Right atrium auricular region (tissue), 2 donors: ENCODE results near the gene BST2. TPM values are rescaled to one million over a fixed set of nuclear protein-coding genes. Genes with fewer than 3 reads are reported as not detected.

Source experiments
- DNase-seq: peaks from one replicate; pipeline ENCODE4 v3.0.0-alpha.2; 2019; ENCODE audit warnings: low spot score
- H3K27ac ChIP-seq, 2 donors: fragments of 200-600 bp; sonication (generic); 1 replicate in 1 of 2; 2 replicates in 1 of 2; pipeline ENCODE4 v1.5.1; 2016 to 2019
- H3K27me3 ChIP-seq, 2 donors: fragments of 200-600 bp; sonication (generic); one replicate each; pipeline versions ENCODE4 v1.5.1 to v1.6.0; 2017 to 2019
- H3K36me3 ChIP-seq: fragments of 200-600 bp; sonication (generic); one replicate; pipeline ENCODE4 v1.5.1; 2016
- H3K4me1 ChIP-seq, 2 donors: fragments of 200-600 bp; sonication (generic); one replicate each; pipeline versions ENCODE4 v1.5.1 to v1.6.0; 2017 to 2019
- H3K4me3 ChIP-seq, 2 donors: fragments of 200-600 bp; sonication (generic); 1 replicate in 1 of 2; 2 replicates in 1 of 2; pipeline ENCODE4 v1.5.1; 2017 to 2019; ENCODE audit warnings: mild to moderate bottlenecking in 1 of 2, moderate library complexity in 1 of 2
- H3K9me3 ChIP-seq, 2 donors: fragments of 200-600 bp; sonication (generic); one replicate each; pipeline ENCODE4 v1.5.1; 2019
- CTCF ChIP-seq, 2 donors: fragments of 200-600 bp; sonication (generic); IDR thresholded peaks; one replicate each; pipeline ENCODE4 v1.5.1; 2019; ENCODE audit warnings: antibody characterized with exemption in 2 of 2
- total RNA-seq, 2 donors: library from RNA; depleted of rRNA; stranded (reverse); fragments of >200 nt; gene quantifications; one replicate each; pipeline ENCODE4 v1.1.0, GENCODE V29; 2016

Gene BST2
- total RNA-seq, 2 donors from 2014 or later, result 32.1 to 35.3 TPM

- peak overlapping the region in 1 of 2 donors; percentile 59 for H3K4me3 ChIP-seq
- no peaks in the 10 kb centered on the region for H3K36me3 ChIP-seq
- no peaks in the 10 kb centered on the region for H3K27me3 ChIP-seq
- peaks cover 0 to 10% of the 10 kb centered on the region in 2 donors for H3K4me1 ChIP-seq
- no peak for TF ChIP-seq CTCF (IDR thresholded peaks at IDR 0.05)
- H3K27ac ChIP-seq, result no peak overlapping the region
- no peaks in the 10 kb centered on the region for H3K9me3 ChIP-seq
- DNase-seq, result no peak
Measured at GRCh38 chr19:17447704-17448130, 42.3 kb upstream of the BST2 start.

- H3K9me3 ChIP-seq, result no peaks in the 10 kb centered on the region
- H3K27ac ChIP-seq, result no peak overlapping the region
- DNase-seq, result no peak
- no peaks in the 10 kb centered on the region for H3K27me3 ChIP-seq
- H3K4me3 ChIP-seq, result no peak overlapping the region
- TF ChIP-seq CTCF (IDR thresholded peaks at IDR 0.05), result no peak
- H3K36me3 ChIP-seq, result no peaks in the 10 kb centered on the region
- peaks cover 0 to 10% of the 10 kb centered on the region in 2 donors for H3K4me1 ChIP-seq
Measured at GRCh38 chr19:17445526-17446165, 40.2 kb upstream of the BST2 start.

- H3K4me3 ChIP-seq, result no peak overlapping the region
- H3K9me3 ChIP-seq, result no peaks in the 10 kb centered on the region
- H3K4me1 ChIP-seq, result no peaks in the 10 kb centered on the region
- no peaks in the 10 kb centered on the region for H3K27me3 ChIP-seq
- no peak for DNase-seq
- H3K27ac ChIP-seq, result no peak overlapping the region
- H3K36me3 ChIP-seq, result no peaks in the 10 kb centered on the region
- TF ChIP-seq CTCF (IDR thresholded peaks at IDR 0.05), result peak; percentile 34 to 45
Measured at GRCh38 chr19:17441241-17442021, 36.0 kb upstream of the BST2 start.

- no peak overlapping the region for H3K27ac ChIP-seq
- no peaks in the 10 kb centered on the region for H3K4me1 ChIP-seq
Measured at GRCh38 chr19:17436874-17437267, 31.4 kb upstream of the BST2 start.

GRCh38 chr19:17436094-17436873 is 30.9 kb upstream of the BST2 start:
- no peak for DNase-seq
- no peak for TF ChIP-seq CTCF (IDR thresholded peaks at IDR 0.05)
- H3K9me3 ChIP-seq, result no peaks in the 10 kb centered on the region
- no peaks in the 10 kb centered on the region for H3K36me3 ChIP-seq
- H3K4me1 ChIP-seq, result no peaks in the 10 kb centered on the region
- H3K27me3 ChIP-seq, result no peaks in the 10 kb centered on the region
- H3K27ac ChIP-seq, result no peak overlapping the region
- no peak overlapping the region for H3K4me3 ChIP-seq

More at GRCh38 chr19:17436874-17437267, 31.4 kb upstream of the BST2 start:
- Histone ChIP-seq H3K27me3 (no peaks in the 10 kb centered on the region), H3K36me3 (no peaks in the 10 kb centered on the region), H3K4me3 (no peak overlapping the region), H3K9me3 (no peaks in the 10 kb centered on the region)
- no peak for TF ChIP-seq CTCF (IDR thresholded peaks at IDR 0.05)
- no peak for DNase-seq
